Tibial nerve (tissue), 4 donors: ENCODE data around the gene IP6K2.

Experiments
- EP300 ChIP-seq, 2 donors: sonication (generic); formaldehyde crosslinking; IDR thresholded peaks; one replicate each; pipeline ENCODE4 v1.6.1; 2017; ENCODE audit warnings: antibody characterized with exemption in 2 of 2, mild to moderate bottlenecking in 1 of 2
- POLR2A ChIP-seq, 2 donors: fragments of 450-650 bp; IDR thresholded peaks; one replicate each; pipeline ENCODE4 v1.6.1; 2017; ENCODE audit warnings: antibody characterized with exemption in 2 of 2, mild to moderate bottlenecking in 2 of 2, moderate library complexity in 2 of 2
- TF ChIP-seq, protein P1 (sequence below), 5 experiments: fragments of 200-600 bp in 3 of 5; fragments of 450-650 bp in 2 of 5; sonication (generic) in 3 of 5; IDR thresholded peaks; one replicate each; pipeline ENCODE4 v1.5.1; 2016 to 2019; ENCODE audit warnings: antibody characterized with exemption in 5 of 5, mild to moderate bottlenecking in 3 of 5, moderate library complexity in 2 of 5

GRCh38 chr3:48678566-48679380, 38.2 kb downstream of the IP6K2 start:
- TF ChIP-seq, protein P1, sequence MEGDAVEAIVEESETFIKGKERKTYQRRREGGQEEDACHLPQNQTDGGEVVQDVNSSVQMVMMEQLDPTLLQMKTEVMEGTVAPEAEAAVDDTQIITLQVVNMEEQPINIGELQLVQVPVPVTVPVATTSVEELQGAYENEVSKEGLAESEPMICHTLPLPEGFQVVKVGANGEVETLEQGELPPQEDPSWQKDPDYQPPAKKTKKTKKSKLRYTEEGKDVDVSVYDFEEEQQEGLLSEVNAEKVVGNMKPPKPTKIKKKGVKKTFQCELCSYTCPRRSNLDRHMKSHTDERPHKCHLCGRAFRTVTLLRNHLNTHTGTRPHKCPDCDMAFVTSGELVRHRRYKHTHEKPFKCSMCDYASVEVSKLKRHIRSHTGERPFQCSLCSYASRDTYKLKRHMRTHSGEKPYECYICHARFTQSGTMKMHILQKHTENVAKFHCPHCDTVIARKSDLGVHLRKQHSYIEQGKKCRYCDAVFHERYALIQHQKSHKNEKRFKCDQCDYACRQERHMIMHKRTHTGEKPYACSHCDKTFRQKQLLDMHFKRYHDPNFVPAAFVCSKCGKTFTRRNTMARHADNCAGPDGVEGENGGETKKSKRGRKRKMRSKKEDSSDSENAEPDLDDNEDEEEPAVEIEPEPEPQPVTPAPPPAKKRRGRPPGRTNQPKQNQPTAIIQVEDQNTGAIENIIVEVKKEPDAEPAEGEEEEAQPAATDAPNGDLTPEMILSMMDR (IDR thresholded peaks at IDR 0.05): no peak
- no peak for TF ChIP-seq POLR2A (IDR thresholded peaks at IDR 0.05)
- no peak for TF ChIP-seq EP300 (IDR thresholded peaks at IDR 0.05)
